ENCODE measurements around the gene PDE4D.

Gene PDE4D

GRCh38 chr5:59838989-59839388, 54.5 kb downstream of the PDE4D start:
- DNase-seq (ENCODE audit: low read depth in 2 of 2) = no peak

DNA sequence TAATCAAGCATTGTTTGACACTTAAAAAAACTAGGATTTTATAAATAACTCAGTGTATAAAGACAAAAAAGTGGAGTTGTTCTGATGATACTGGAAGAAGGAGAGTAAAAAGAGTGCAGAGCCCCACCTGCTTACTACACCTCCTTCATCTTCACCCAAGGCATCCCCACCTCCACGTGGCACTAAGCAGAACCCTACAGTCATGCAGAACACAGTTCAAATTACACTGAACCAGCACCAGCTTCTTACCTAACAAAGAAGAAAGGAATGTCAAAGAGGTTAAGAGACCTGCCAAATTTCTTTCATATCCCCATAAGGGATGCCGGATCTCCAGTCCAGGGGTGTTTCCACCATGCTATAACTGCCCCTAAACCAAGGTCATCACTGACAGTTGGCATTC, 55.5 kb downstream of the PDE4D start:
- DNase-seq (ENCODE audit: low read depth in 2 of 2) = no peak

- DNase-seq (ENCODE audit: low read depth in 2 of 2) = no peak
Measured at GRCh38 chr5:59837071-59837470, 56.5 kb downstream of the PDE4D start.

DNA sequence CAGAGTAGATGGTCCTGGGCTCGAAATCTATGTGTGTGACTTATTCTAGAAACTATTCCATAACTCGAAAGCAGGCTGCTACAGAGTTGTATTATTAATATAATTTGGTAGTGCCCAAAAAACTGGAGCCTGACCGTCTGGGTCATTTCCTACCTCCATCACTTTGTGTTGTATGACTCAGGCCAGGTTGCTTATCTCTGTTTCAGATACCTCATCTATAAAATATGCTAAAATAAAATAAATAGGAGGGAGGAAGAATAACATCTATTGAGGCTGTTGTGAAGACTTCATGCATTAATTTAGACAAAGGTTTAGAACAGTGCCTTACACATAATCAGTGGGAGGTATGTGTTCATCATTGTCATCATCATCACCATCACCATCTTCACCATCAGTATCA, 57.7 kb downstream of the PDE4D start:
- no peak for DNase-seq (ENCODE audit: low read depth in 2 of 2)

DNA sequence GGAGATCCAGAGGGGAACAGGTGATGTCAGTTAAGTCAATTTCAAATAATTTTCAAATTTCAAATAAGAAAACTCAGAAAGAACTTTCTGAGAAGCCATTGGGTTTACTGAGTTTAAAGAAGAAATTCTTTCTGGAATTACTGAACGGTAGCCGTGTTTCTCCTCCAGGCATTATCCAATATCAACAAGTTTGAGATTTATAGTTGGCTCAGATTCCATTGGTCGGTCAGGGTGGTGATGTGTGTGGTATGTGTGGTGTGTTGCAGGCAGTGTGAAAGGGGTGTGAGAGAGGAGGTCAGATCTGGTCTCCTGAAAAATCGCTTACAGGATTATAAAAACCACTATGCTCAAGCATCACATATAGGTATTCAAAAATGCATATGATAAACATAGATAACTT, 60.1 kb downstream of the PDE4D start:
- no peak for DNase-seq (ENCODE audit: low read depth in 2 of 2)

DNA sequence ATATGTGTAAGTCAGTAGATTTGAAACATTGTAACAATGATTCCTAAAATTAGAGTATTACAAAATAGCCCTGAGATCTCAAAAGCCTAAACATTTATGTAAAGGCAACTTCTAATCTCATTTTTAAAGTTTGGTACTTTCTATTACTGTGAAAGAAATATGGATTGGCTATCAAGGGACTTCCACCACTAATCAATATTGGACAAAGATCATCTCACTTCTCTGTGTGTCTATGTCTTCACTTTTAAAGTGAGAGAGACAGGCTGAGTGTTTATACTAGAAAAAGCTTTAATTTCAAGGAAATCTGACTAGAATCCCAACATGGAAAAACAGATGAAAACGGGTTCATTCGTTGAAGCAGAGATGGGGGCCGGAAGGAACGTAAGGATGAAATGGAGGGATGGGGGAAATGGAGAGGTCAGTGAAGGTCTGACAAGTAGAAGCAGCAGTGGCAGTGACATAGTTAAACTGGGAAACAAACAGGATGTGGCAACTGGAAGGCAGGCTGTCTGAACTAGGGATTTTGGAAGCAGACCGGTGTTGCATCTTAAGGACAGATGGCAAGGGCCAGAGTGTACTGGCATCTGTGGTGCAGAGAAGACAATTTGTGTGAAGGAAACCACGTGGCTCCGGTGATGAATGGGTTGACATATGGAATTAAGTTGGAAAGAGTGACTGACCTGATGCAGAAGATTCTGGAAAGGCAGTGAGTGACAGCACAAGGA, 60.8 kb downstream of the PDE4D start:
- DNase-seq (ENCODE audit: low read depth in 2 of 2) = no peak

DNA sequence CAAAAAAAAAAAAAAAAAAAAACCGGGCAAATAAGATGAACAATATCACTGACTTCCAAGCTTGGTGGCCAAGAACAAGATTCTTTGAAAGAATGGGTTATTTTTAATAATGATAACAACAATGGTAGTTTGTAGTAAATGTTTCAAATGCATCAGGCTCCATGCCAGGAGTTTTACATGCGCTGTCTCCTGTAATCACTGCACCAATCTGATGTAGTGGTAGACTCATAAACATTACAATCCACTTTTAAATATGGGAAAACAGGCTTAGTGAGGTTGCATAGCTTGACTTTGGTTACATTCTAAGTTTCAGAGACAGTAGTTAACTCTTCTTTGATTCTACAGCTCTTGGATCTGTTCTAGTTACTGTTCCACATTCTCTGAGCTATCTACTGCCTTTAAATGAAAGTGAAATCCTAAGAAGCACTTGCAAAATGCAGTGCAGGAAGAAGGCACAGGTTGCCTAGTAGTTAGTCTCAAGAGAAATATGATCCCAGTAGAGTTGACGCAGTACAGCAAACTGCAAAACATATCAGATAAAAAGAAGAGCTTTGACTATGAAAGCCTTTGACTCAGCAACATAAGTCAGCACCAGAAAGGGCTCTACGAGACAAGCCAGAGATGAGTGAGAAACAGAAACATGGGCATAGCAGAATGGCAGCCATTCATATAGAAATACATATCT, 62.1 kb downstream of the PDE4D start:
- DNase-seq (ENCODE audit: low read depth in 2 of 2) = no peak

GRCh38 chr5:59830536-59831200, 62.9 kb downstream of the PDE4D start:
- DNase-seq (ENCODE audit: low read depth in 2 of 2) = no peak

GRCh38 chr5:59829922-59830321, 63.6 kb downstream of the PDE4D start:
- DNase-seq (ENCODE audit: low read depth in 2 of 2) = no peak

DNA sequence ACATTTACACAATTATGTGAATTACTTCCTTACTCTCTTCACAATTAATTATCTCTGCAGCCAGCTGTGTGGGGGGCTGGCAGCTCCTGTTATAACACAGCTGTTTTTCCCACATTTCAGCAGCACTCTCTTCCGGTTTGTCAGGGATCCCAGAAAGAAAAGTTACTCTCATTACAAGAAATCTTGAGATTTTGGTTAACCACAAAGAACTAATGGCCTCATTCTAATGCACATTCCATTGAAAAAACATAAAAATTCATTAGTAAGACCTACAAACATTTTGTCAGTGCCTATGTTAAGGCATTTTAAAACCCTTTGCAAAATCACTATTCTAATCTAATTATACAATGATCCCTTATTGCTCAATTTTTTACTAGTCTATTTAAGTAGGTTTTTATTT, 64.1 kb downstream of the PDE4D start:
- no peak for DNase-seq (ENCODE audit: low read depth in 2 of 2)

GRCh38 chr5:59828623-59829022, 64.9 kb downstream of the PDE4D start:
- DNase-seq (ENCODE audit: low read depth in 2 of 2) = no peak

DNA sequence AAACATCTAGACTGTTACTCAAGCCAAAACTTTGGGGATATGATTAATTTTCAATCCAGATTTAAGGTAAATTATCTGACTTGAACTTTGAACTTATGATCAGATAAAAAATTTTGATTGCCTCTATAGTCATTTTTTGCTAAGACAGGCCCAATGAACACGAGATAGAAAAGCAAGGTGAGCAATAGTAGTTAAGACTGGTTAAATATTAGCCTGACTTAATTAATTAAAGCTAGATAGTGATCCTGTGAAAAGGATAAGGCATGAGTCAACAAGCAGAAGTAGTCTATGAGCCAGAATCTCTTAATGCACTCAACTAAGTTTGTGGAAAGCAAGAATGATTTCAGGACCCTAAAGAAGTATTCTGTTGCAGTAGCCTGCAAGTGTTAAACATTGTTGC, 66.5 kb downstream of the PDE4D start:
- no peak for DNase-seq (ENCODE audit: low read depth in 2 of 2)

DNA sequence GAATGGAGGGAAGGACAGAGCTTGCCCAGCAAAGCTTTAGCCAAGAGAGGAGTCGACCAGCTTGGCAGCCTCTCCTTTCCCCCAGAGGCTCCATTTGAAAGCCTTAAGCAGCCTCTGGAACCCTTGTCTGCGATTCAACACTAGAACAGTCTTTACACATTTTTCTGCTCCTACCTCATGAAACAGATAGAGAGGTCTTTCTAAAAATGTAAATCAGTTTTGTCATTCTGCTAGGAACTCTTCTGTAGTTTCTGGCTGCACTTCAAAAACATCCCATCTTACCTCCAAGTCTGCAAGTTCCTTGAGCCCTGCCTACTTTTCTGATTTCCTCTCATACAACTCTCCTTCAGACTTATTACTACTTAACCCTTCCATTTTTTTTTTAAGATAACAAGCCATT, 70.1 kb downstream of the PDE4D start:
- no peak for DNase-seq (ENCODE audit: low read depth in 2 of 2)

DNA sequence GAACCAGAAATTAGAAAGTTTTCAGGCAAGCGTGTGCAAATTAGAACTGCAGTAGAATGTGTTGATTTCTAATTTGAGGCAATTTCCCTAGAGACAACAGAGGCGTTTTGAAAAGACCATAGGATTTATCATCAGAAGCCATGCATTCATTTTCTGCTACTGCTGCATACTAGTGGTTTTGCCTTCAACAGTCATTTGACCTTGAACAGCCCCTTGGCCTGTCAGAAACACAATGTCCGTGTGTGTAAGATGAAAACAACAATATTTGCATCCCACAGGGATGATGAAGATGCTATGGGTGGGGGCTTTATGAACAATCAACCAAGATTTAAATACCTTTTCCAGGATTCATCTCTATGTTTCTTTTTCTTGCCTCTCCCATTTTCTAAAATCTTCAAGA, 73.7 kb downstream of the PDE4D start:
- DNase-seq (ENCODE audit: low read depth in 2 of 2) = no peak

- DNase-seq (ENCODE audit: low read depth in 2 of 2) = no peak
Measured at GRCh38 chr5:59817536-59817935, 76.0 kb downstream of the PDE4D start.

GRCh38 chr5:59816654-59817300, 76.7 kb downstream of the PDE4D start:
- DNase-seq (ENCODE audit: low read depth in 2 of 2) = no peak

DNA sequence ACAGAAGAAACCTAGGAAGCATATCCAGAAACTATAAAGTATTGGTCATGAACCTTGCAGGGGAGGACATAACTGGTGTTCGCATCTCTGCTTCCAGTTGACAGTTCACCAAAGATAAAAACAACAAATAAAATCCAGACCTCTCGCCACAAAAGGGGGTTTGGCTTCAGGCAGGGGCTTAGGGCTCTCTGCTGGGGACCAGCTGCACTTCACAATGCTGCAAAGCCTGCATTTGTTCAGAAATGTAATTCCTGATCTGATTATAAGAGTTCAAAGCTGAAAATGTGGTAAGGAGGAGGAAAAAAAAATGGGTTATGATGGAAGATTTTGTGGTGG, 79.0 kb downstream of the PDE4D start:
- no peak for DNase-seq (ENCODE audit: low read depth in 2 of 2)

- no peak for DNase-seq (ENCODE audit: low read depth in 2 of 2)
Measured at GRCh38 chr5:59813761-59814536, 79.6 kb downstream of the PDE4D start.

- DNase-seq (ENCODE audit: low read depth in 2 of 2) = peak; percentile 13
Measured at GRCh38 chr5:59810041-59810440, 83.5 kb downstream of the PDE4D start.

DNA sequence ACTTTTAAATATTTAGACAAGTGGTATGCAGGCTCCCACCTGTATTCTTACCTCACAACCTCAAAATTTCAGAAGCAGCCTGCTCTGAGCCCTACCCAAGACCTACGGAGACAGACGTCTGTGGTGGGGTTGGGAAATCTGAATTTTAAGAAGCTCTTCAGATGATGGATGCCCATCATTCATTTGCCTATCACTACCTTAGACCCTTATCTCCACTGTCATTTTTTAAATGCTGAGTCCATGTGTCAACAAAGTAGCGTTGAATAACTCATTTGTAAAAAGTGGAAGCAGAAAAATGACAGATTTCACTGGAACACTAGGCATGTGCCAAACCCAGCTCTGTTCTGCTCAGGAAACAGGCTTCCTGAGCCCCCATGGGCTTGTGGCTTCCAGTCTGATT, 85.7 kb downstream of the PDE4D start:
- no peak for DNase-seq (ENCODE audit: low read depth in 2 of 2)

- DNase-seq (ENCODE audit: low read depth in 2 of 2) = no peak
Measured at GRCh38 chr5:59800347-59800893, 93.1 kb downstream of the PDE4D start.
